Aorta (tissue), 5 donors: ENCODE data around the gene DPYSL3. TPM values are rescaled to one million over a fixed set of nuclear protein-coding genes. Genes with fewer than 3 reads are reported as not detected.
A peak's percentile ranks its signal among the peaks of the same experiment; 100 is the strongest.
"Not testable (repeated sequence)": the region's sequence is repeated elsewhere in the genome, so short reads cannot be mapped to it uniquely, and the experiment has no call there.

Experiments used
- ATAC-seq: fragments of 200-7000 bp; cut with Tn5 transposase; one replicate; pipeline ENCODE4 v1.9.1; 2022; ENCODE audit warnings: moderate library complexity; ENCODE audit not compliant: low FRiP score
- DNase-seq, 2 donors: peaks; one replicate each; pipeline ENCODE4 v3.0.0-alpha.2; 2020
- H3K27ac ChIP-seq, 2 donors: one replicate each; pipeline ENCODE4 v1.5.1; 2013; ENCODE audit warnings: low read length in 2 of 2, mild to moderate bottlenecking in 2 of 2, moderate library complexity in 2 of 2, control low read depth in 1 of 2, inconsistent platforms in 1 of 2, low read depth in 1 of 2
- H3K27me3 ChIP-seq, 2 donors: one replicate each; pipeline ENCODE4 v1.6.1; 2013; ENCODE audit warnings: control low read depth in 1 of 2, low read length in 1 of 2, mild to moderate bottlenecking in 1 of 2, moderate library complexity in 1 of 2; ENCODE audit not compliant: insufficient read depth in 2 of 2, control insufficient read depth in 1 of 2
- H3K36me3 ChIP-seq, 2 donors: one replicate each; pipeline ENCODE4 v1.6.1; 2013; ENCODE audit warnings: control low read depth in 1 of 2, low read length in 1 of 2, mild to moderate bottlenecking in 1 of 2; ENCODE audit not compliant: insufficient read depth in 2 of 2, control insufficient read depth in 1 of 2
- H3K4me1 ChIP-seq, 2 donors: one replicate each; pipeline ENCODE4 v1.6.1; 2013; ENCODE audit warnings: low read length in 2 of 2, control low read depth in 1 of 2, mild to moderate bottlenecking in 1 of 2, moderate library complexity in 1 of 2; ENCODE audit not compliant: insufficient read depth in 2 of 2, control insufficient read depth in 1 of 2
- H3K4me3 ChIP-seq, 2 donors: one replicate each; pipeline ENCODE4 v1.5.1; 2013; ENCODE audit warnings: low read length in 2 of 2, control low read depth in 1 of 2, mild to moderate bottlenecking in 1 of 2
- H3K9me3 ChIP-seq: one replicate; pipeline ENCODE4 v1.6.1; 2013; ENCODE audit warnings: mild to moderate bottlenecking, low read length; ENCODE audit not compliant: control insufficient read depth
- WGBS, 2 donors: extraction: QIAGEN DNeasy Blood & Tissue Kit; methylation state at CpG; one replicate each; pipeline ENCODE4 v1.1.7; 2013; 5-methylcytosine and 5-hydroxymethylcytosine counted together
- intact Hi-C, 2 donors: fragments of 100-400 bp; cut with DNase I; formaldehyde crosslinking; loops; one replicate each; pipeline versions ENCODE4 v1.14.2 to v1.15.0; 2022
- polyA plus RNA-seq, 2 donors: library from polyadenylated mRNA; stranded (reverse); fragments of 200-250 nt; gene quantifications; one replicate each; pipeline ENCODE4 v1.2.3, GENCODE V29; 2013
- total RNA-seq, 2 donors: library from RNA; stranded (reverse); fragmentation: NEBNext Ultra II Directional; extraction: Animal tissue kit (Norgen Biotek cat#: 25700); gene quantifications; one replicate each; pipeline ENCODE4 v1.2.1, GENCODE V29; 2021
- donor health status: healthy with polysubstance abuse.
- donor health status: Bipolar disorder and iron deficiency.
- donor health status: DM: no; HTN: no; CAD: no.
- donor health status: DM: no; HTN: no; CAD: no.
- donor health status: DM: yes; HTN: yes; CAD: no.

The DPYSL3 gene
- total and polyA plus RNA-seq, 4 donors = 85.1 to 344 (median 195) TPM

GRCh38 chr5:147375151-147375550, 134.7 kb downstream of the DPYSL3 start:
- no peak for ATAC-seq
- intact Hi-C loops = no loop called here
- peaks cover 0 to 3% of the 10 kb centered on the region in 2 donors for H3K36me3 ChIP-seq
- 86 to 88% methylated on average over 5 of the region's 5 CpGs for WGBS, 2 donors
- H3K27ac ChIP-seq = no peak overlapping the region
- no peak for DNase-seq
- H3K4me1 ChIP-seq = no peaks in the 10 kb centered on the region
- H3K27me3 ChIP-seq = no peaks in the 10 kb centered on the region
- H3K9me3 ChIP-seq = no peaks in the 10 kb centered on the region
- H3K4me3 ChIP-seq = no peak overlapping the region

DNA sequence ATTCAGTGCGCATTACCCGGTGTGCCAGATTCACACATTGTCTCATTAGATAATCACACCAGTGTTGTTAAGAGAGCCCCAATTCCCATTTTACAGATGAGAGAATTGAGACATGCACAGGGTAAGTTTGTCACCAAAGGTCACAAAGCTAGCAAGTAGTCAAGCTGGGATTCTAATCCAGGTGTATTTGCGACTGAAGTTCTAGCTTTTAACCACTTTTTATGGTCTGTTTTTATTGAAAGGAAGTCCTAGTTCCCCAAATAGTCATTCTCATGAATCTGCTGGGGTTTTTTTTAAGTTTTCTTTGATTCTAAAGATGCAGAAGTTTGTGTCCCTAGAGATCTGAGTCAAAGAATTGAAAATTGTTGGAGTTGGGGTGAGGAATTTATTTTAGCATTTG, 136.5 kb downstream of the DPYSL3 start:
- ATAC-seq = no peak
- no peaks in the 10 kb centered on the region for H3K4me1 ChIP-seq
- no peak for DNase-seq
- intact Hi-C loops = no loop called here
- WGBS, 2 donors = 96 to 97% methylated on average over 3 of the region's 3 CpGs
- H3K4me3 ChIP-seq = no peak overlapping the region
- peaks cover 0 to 3% of the 10 kb centered on the region in 2 donors for H3K36me3 ChIP-seq
- no peaks in the 10 kb centered on the region for H3K9me3 ChIP-seq
- H3K27ac ChIP-seq = no peak overlapping the region
- H3K27me3 ChIP-seq = no peaks in the 10 kb centered on the region

GRCh38 chr5:147372191-147372590, 137.7 kb downstream of the DPYSL3 start:
- Histone ChIP-seq H3K36me3 (peaks cover 0 to 3% of the 10 kb centered on the region in 2 donors), H3K4me3 (no peak overlapping the region), H3K9me3 (no peaks in the 10 kb centered on the region), H3K4me1 (no peaks in the 10 kb centered on the region), H3K27ac (no peak overlapping the region), H3K27me3 (no peaks in the 10 kb centered on the region)
- intact Hi-C loops = no loop called here
- DNase-seq (no peak), ATAC-seq (no peak)
- 97 to 98% methylated on average over 1 of the region's 1 CpG for WGBS, 2 donors

GRCh38 chr5:147371290-147371689, 138.6 kb downstream of the DPYSL3 start:
- no peak overlapping the region for H3K27ac ChIP-seq
- no peaks in the 10 kb centered on the region for H3K4me1 ChIP-seq
- DNase-seq (no peak), ATAC-seq (no peak)
- intact Hi-C loops = no loop called here
- H3K4me3 ChIP-seq = no peak overlapping the region
- H3K27me3 ChIP-seq = no peaks in the 10 kb centered on the region
- H3K9me3 ChIP-seq = no peaks in the 10 kb centered on the region
- H3K36me3 ChIP-seq = peaks cover 0 to 3% of the 10 kb centered on the region in 2 donors

DNA sequence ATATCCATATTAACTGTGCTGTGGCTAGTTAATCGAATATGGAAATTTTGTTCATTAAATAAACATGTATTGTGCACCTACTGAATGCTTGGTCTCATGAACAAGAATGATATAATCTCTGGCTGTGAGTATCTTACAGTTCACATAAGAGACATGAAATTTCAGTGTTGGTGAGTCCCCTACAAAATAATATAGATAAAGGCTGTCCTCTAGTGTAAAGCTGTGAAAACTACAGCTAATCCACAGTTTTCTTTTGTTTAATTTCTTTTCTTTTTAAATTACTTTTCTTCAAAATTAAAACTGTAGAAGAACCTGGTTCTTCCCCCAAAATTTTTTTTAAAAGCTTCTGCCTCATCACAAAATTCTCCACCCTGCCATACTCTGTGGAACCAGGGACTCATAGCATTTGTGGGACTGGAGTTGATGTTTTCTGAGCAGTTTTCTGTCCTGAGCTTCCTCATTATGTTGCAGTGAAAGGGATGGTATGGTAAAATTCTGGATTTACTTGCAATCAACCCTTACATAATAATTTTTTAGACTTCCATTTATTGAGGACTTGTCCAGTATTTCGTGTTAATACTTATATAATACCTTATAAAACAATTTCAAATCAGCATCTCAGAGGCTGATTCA, 140.0 kb downstream of the DPYSL3 start:
- 2 to 37% methylated on average over 2 of the region's 2 CpGs for WGBS, 2 donors
- Histone ChIP-seq H3K9me3 (no peaks in the 10 kb centered on the region), H3K4me3 (peak overlapping the region in 1 of 2 donors; percentile 48), H3K36me3 (peaks cover 0 to 3% of the 10 kb centered on the region in 2 donors), H3K27me3 (no peaks in the 10 kb centered on the region), H3K4me1 (no peaks in the 10 kb centered on the region), H3K27ac (no peak overlapping the region)
- intact Hi-C loops = loop anchor here (2.0 to 5.0 kb wide), 2 partner anchors 145 to 148 kb away; no protein-coding TSS in a partner anchor
- DNase-seq (no peak), ATAC-seq (peak; percentile 64)

- not testable (repeated sequence) for H3K27ac ChIP-seq, DNase-seq, ATAC-seq, H3K4me1 ChIP-seq, H3K36me3 ChIP-seq, H3K9me3 ChIP-seq, H3K27me3 ChIP-seq, H3K4me3 ChIP-seq
- intact Hi-C loops = loop anchor here in 1 of 2 donors (5.0 kb wide), 1 partner anchor 145 kb away; no protein-coding TSS in a partner anchor
- 88 to 92% methylated on average over 6 of the region's 6 CpGs for WGBS, 2 donors
These were observed 142.5 kb downstream of the DPYSL3 start for GRCh38 chr5:147367381-147367780.

DNA sequence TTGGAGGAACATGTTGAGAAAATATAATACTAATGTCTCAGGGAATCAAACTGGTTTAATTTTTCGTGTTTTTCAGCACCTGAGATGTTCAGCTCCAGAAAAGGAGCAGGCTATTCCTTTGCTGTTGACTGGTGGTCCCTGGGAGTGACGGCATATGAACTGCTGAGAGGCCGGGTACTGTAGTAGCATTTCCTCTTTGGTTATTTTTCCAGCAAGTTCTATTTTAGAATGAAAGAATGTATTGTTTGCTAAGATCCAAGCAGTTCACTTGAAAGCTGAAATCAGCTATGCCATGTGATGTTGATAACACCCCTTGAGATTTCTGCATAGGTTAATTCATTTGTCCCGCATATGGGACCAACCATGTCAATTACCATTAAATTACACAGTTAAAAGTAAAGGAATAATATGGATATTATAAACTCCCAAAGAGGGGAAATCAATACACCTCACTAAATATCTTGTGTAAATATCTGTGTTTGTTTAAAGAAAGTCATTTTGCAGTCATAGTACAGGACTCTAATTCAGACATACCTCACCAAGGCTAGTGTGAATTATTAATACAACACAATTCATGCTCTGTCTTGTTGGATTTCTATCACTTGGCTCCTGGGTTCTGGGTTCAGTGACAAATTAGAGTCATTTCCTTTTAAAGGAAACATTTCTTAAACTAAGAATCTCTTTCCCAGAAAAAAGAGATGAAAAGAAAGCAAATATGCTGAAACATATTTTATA, 148.3 kb downstream of the DPYSL3 start:
- Histone ChIP-seq H3K27ac (no peak overlapping the region), H3K27me3 (no peaks in the 10 kb centered on the region), H3K36me3 (peaks cover 0 to 3% of the 10 kb centered on the region in 2 donors), H3K4me1 (peaks cover 0 to 2% of the 10 kb centered on the region in 2 donors), H3K9me3 (no peaks in the 10 kb centered on the region), H3K4me3 (no peak overlapping the region)
- WGBS, 2 donors = 69 to 75% methylated on average over 4 of the region's 4 CpGs
- ATAC-seq = no peak
- intact Hi-C loops = no loop called here
- DNase-seq = no peak

- Histone ChIP-seq H3K27ac (no peak overlapping the region), H3K9me3 (no peaks in the 10 kb centered on the region), H3K4me3 (no peak overlapping the region), H3K36me3 (peaks cover 0 to 3% of the 10 kb centered on the region in 2 donors), H3K27me3 (no peaks in the 10 kb centered on the region), H3K4me1 (peaks cover 0 to 2% of the 10 kb centered on the region in 2 donors)
- intact Hi-C loops = no loop called here
- DNase-seq = no peak
- ATAC-seq = no peak
- 68 to 82% methylated on average over 2 of the region's 2 CpGs for WGBS, 2 donors
These were observed 149.1 kb downstream of the DPYSL3 start for GRCh38 chr5:147360816-147361215.

GRCh38 chr5:147359581-147359980, 150.3 kb downstream of the DPYSL3 start:
- WGBS, 2 donors = 83 to 96% methylated on average over 2 of the region's 2 CpGs
- intact Hi-C loops = no loop called here
- Histone ChIP-seq H3K4me1 (peaks cover 0 to 2% of the 10 kb centered on the region in 2 donors), H3K27ac (no peak overlapping the region), H3K36me3 (peaks cover 0 to 3% of the 10 kb centered on the region in 2 donors), H3K4me3 (no peak overlapping the region), H3K9me3 (no peaks in the 10 kb centered on the region), H3K27me3 (no peaks in the 10 kb centered on the region)
- ATAC-seq (no peak), DNase-seq (no peak)
